Astrocyte (in vitro differentiated cells and primary cell): ENCODE measurements around the gene BCAM. TPM values are rescaled to one million over a fixed set of nuclear protein-coding genes. Genes with fewer than 3 reads are reported as not detected.

Source experiments
- DNase-seq: peaks from one replicate; pipeline ENCODE4 v3.0.0-alpha.2; 2010; ENCODE audit warnings: low read depth
- FAIRE-seq: peaks from 2 replicates; lab custom pipeline; 2011; peaks lifted over from hg19 to GRCh38; lab: Jason Lieb, UNC
- H2AFZ ChIP-seq: 2 replicates; pipeline ENCODE4 v1.6.0; 2012; ENCODE audit warnings: low read depth, low read length, inconsistent platforms
- H3K27ac ChIP-seq: 2 replicates; pipeline ENCODE4 v1.5.1; 2011; ENCODE audit warnings: low read depth, low read length, inconsistent platforms
- H3K27me3 ChIP-seq: 2 replicates; pipeline ENCODE4 v1.6.0; 2011; ENCODE audit warnings: low read length, inconsistent platforms; ENCODE audit not compliant: insufficient read depth
- H3K36me3 ChIP-seq: 2 replicates; pipeline ENCODE4 v1.5.1; 2011; ENCODE audit warnings: low read length, inconsistent platforms; ENCODE audit not compliant: insufficient read depth
- H3K4me1 ChIP-seq: 2 replicates; pipeline ENCODE4 v1.5.1; 2011; ENCODE audit warnings: low read length, inconsistent platforms; ENCODE audit not compliant: insufficient read depth
- H3K4me2 ChIP-seq: 2 replicates; pipeline ENCODE4 v1.6.0; 2012; ENCODE audit warnings: low read length, inconsistent platforms
- H3K4me3 ChIP-seq: 2 replicates; pipeline ENCODE4 v1.5.1; 2011; ENCODE audit warnings: low read depth, mild to moderate bottlenecking, low read length, inconsistent platforms; ENCODE audit not compliant: insufficient read depth
- H3K79me2 ChIP-seq: 2 replicates; pipeline ENCODE4 v1.6.0; 2012; ENCODE audit warnings: mild to moderate bottlenecking, low read length, inconsistent platforms; ENCODE audit not compliant: insufficient read depth
- H3K9ac ChIP-seq: 2 replicates; pipeline ENCODE4 v1.6.0; 2012; ENCODE audit warnings: mild to moderate bottlenecking, low read length, inconsistent platforms
- H3K9me3 ChIP-seq: 2 replicates; pipeline ENCODE4 v1.5.1; 2012; ENCODE audit warnings: low read depth, mild to moderate bottlenecking, low read length, inconsistent platforms; ENCODE audit not compliant: insufficient read depth
- H4K20me1 ChIP-seq: 2 replicates; pipeline ENCODE4 v1.6.0; 2012; ENCODE audit warnings: low read length, inconsistent platforms; ENCODE audit not compliant: insufficient read depth
- H3K27ac Mint-ChIP-seq: one replicate; pipeline ENCODE4 v1.8.0; 2021; ENCODE audit warnings: mild to moderate bottlenecking, mixed read lengths; ENCODE audit not compliant: unreplicated experiment
- H3K27me3 Mint-ChIP-seq: one replicate; pipeline ENCODE4 v1.8.0; 2021; ENCODE audit warnings: low read depth, mixed read lengths; ENCODE audit not compliant: unreplicated experiment
- H3K36me3 Mint-ChIP-seq: one replicate; pipeline ENCODE4 v1.8.0; 2021; ENCODE audit warnings: low read depth, mixed read lengths; ENCODE audit not compliant: unreplicated experiment
- H3K4me1 Mint-ChIP-seq: one replicate; pipeline ENCODE4 v1.8.0; 2021; ENCODE audit warnings: low read depth, mixed read lengths; ENCODE audit not compliant: unreplicated experiment
- H3K4me3 Mint-ChIP-seq: one replicate; pipeline ENCODE4 v1.8.0; 2021; ENCODE audit warnings: mild to moderate bottlenecking, moderate library complexity, mixed read lengths; ENCODE audit not compliant: unreplicated experiment
- H3K9me3 Mint-ChIP-seq: one replicate; pipeline ENCODE4 v1.8.0; 2021; ENCODE audit warnings: mild to moderate bottlenecking, mixed read lengths; ENCODE audit not compliant: unreplicated experiment
- CTCF ChIP-seq: IDR thresholded peaks from 2 replicates; pipeline ENCODE4 v1.5.1; 2011; ENCODE audit warnings: low read depth, mild to moderate bottlenecking, inconsistent platforms, low read length, moderate library complexity; ENCODE audit not compliant: insufficient read depth
- EZH2 ChIP-seq: IDR thresholded peaks from 2 replicates; pipeline ENCODE4 v1.6.1; 2012; ENCODE audit warnings: mild to moderate bottlenecking, low read length, inconsistent platforms; ENCODE audit not compliant: insufficient read depth
- total RNA-seq: library from RNA; stranded (reverse); gene quantifications from 2 replicates; pipeline ENCODE4 v1.2.1, GENCODE V29; 2021

Gene BCAM
- total RNA-seq, 1 donor from 2014 or later = 14.0 TPM

DNA sequence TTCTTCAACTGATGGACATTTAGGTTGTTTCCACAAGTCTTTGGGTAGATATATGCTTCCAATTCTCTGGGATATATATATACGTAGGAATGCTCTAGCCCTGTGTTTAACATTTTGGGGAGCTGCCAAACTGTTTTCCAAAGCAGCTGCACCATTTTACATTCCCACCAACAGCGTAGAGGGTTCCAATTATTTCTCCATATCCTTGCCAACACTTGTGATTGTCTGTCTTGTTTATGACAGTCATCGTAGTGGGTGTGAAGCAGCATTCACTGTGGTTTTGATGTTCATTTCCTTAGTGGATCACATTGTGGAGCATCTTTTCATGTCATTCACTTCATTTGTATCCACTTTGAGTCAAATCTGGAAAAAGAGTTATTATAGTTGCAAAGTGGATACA, 35.9 kb upstream of the BCAM start:
- Histone ChIP-seq H3K9me3 (peaks cover 4% of the 10 kb centered on the region), H2AFZ (no peak overlapping the region), H3K79me2 (no peaks in the 10 kb centered on the region), H4K20me1 (no peaks in the 10 kb centered on the region), H3K27me3 (no peaks in the 10 kb centered on the region), H3K4me2 (no peak overlapping the region), H3K36me3 (no peaks in the 10 kb centered on the region), H3K27ac (no peak overlapping the region), H3K9ac (no peak overlapping the region), H3K4me1 (peaks cover 14% of the 10 kb centered on the region), H3K4me3 (no peak overlapping the region)
- DNase-seq = no peak
- Mint-ChIP-seq H3K27ac (no peak overlapping the region), H3K36me3 (no peaks in the 10 kb centered on the region), H3K4me1 (peaks cover 10% of the 10 kb centered on the region), H3K27me3 (peaks cover 2% of the 10 kb centered on the region), H3K4me3 (no peak overlapping the region), H3K9me3 (peaks cover 5% of the 10 kb centered on the region)
- TF ChIP-seq CTCF (no peak), EZH2 (no peak)
- no peak for FAIRE-seq

GRCh38 chr19:44775676-44776240, 33.1 kb upstream of the BCAM start:
- peaks cover 9% of the 10 kb centered on the region for H3K4me1 Mint-ChIP-seq
- no peak for FAIRE-seq

More at GRCh38 chr19:44775676-44776240, 33.1 kb upstream of the BCAM start:
- Histone ChIP-seq H2AFZ (no peak overlapping the region), H3K4me2 (no peak overlapping the region), H4K20me1 (no peaks in the 10 kb centered on the region), H3K4me3 (no peak overlapping the region), H3K9me3 (no peaks in the 10 kb centered on the region), H3K27me3 (no peaks in the 10 kb centered on the region), H3K27ac (no peak overlapping the region), H3K79me2 (no peaks in the 10 kb centered on the region), H3K4me1 (peaks cover 14% of the 10 kb centered on the region), H3K36me3 (no peaks in the 10 kb centered on the region), H3K9ac (no peak overlapping the region)
- no peaks in the 10 kb centered on the region for H3K27me3 Mint-ChIP-seq
- TF ChIP-seq CTCF = no peak
- TF ChIP-seq EZH2 = no peak
- H3K4me3 Mint-ChIP-seq = no peak overlapping the region
- no peak for DNase-seq
- no peaks in the 10 kb centered on the region for H3K9me3 Mint-ChIP-seq
- H3K36me3 Mint-ChIP-seq = no peaks in the 10 kb centered on the region
- H3K27ac Mint-ChIP-seq = no peak overlapping the region
